ENCODE measurements around the gene PTPRD.

The PTPRD gene

GRCh38 chr9:9033022-9033421 is 1579.8 kb downstream of the PTPRD start:
- CTCF ChIA-PET: no interaction called here
- H3K4me1 ChIP-seq (ENCODE audit: control insufficient read depth, insufficient read depth, low read length): no peaks in the 10 kb centered on the region
- no peaks in the 10 kb centered on the region for H3K36me3 ChIP-seq (ENCODE audit: control insufficient read depth in 2 of 2, insufficient read depth in 1 of 2, low read length in 2 of 2)
- H3K9me3 ChIP-seq (ENCODE audit: control insufficient read depth, insufficient read depth, low read depth, low read length): no peaks in the 10 kb centered on the region
- H3K27ac ChIP-seq (ENCODE audit: extremely low read depth, low read depth, low read length): no peak overlapping the region
- POLR2A ChIA-PET: no interaction called here
- TF ChIP-seq ZNF610 (tag by site-specific recombination; IDR thresholded peaks at IDR 0.05; ENCODE audit: borderline replicate concordance): no peak
- no peak for TF ChIP-seq KLF8 (tag by site-specific recombination; IDR thresholded peaks at IDR 0.05)
- no peak for TF ChIP-seq SP7 (tag by site-specific recombination; IDR thresholded peaks at IDR 0.05)
- no peak for TF ChIP-seq ZNF157 (tag by site-specific recombination; IDR thresholded peaks at IDR 0.05)
- TF ChIP-seq ZSCAN23 (tag by site-specific recombination; IDR thresholded peaks at IDR 0.05): no peak
- TF ChIP-seq, protein P1, sequence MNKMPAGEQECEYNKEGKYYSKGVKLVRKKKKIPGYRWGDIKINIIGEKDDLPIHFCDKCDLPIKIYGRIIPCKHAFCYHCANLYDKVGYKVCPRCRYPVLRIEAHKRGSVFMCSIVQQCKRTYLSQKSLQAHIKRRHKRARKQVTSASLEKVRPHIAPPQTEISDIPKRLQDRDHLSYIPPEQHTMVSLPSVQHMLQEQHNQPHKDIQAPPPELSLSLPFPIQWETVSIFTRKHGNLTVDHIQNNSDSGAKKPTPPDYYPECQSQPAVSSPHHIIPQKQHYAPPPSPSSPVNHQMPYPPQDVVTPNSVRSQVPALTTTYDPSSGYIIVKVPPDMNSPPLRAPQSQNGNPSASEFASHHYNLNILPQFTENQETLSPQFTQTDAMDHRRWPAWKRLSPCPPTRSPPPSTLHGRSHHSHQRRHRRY (tag by site-specific recombination; IDR thresholded peaks at IDR 0.05): no peak
- no peak for TF ChIP-seq ZNF558 (tag by site-specific recombination; IDR thresholded peaks at IDR 0.05)
- no peak for TF ChIP-seq ZNF518A (tag by site-specific recombination; conservative IDR thresholded peaks at IDR 0.05; ENCODE audit: low read depth)
- TF ChIP-seq SP3 (tag by site-specific recombination; IDR thresholded peaks at IDR 0.05): no peak
- TF ChIP-seq FEZF1 (tag by site-specific recombination; IDR thresholded peaks at IDR 0.05): no peak
- no peak for TF ChIP-seq ZSCAN30 (tag by site-specific recombination; IDR thresholded peaks at IDR 0.05)
- TF ChIP-seq, protein P2, sequence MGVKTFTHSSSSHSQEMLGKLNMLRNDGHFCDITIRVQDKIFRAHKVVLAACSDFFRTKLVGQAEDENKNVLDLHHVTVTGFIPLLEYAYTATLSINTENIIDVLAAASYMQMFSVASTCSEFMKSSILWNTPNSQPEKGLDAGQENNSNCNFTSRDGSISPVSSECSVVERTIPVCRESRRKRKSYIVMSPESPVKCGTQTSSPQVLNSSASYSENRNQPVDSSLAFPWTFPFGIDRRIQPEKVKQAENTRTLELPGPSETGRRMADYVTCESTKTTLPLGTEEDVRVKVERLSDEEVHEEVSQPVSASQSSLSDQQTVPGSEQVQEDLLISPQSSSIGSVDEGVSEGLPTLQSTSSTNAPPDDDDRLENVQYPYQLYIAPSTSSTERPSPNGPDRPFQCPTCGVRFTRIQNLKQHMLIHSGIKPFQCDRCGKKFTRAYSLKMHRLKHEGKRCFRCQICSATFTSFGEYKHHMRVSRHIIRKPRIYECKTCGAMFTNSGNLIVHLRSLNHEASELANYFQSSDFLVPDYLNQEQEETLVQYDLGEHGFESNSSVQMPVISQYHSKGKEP (tag by site-specific recombination; IDR thresholded peaks at IDR 0.05): no peak
- no peak for TF ChIP-seq ZNF266 (tag by site-specific recombination; IDR thresholded peaks at IDR 0.05; ENCODE audit: low read depth)
- no peak for TF ChIP-seq ZNF530 (tag by site-specific recombination; IDR thresholded peaks at IDR 0.05; ENCODE audit: low read depth)
- no peak for TF ChIP-seq ZNF660 (tag by site-specific recombination; IDR thresholded peaks at IDR 0.05)
- no peak for TF ChIP-seq ZNF366 (tag by site-specific recombination; conservative IDR thresholded peaks at IDR 0.05)
- no peak for TF ChIP-seq ZNF274 (IDR thresholded peaks at IDR 0.05; ENCODE audit: low read length)
- TF ChIP-seq ZNF274 (tag by site-specific recombination; IDR thresholded peaks at IDR 0.05; ENCODE audit: borderline replicate concordance): no peak
- TF ChIP-seq, protein P3, sequence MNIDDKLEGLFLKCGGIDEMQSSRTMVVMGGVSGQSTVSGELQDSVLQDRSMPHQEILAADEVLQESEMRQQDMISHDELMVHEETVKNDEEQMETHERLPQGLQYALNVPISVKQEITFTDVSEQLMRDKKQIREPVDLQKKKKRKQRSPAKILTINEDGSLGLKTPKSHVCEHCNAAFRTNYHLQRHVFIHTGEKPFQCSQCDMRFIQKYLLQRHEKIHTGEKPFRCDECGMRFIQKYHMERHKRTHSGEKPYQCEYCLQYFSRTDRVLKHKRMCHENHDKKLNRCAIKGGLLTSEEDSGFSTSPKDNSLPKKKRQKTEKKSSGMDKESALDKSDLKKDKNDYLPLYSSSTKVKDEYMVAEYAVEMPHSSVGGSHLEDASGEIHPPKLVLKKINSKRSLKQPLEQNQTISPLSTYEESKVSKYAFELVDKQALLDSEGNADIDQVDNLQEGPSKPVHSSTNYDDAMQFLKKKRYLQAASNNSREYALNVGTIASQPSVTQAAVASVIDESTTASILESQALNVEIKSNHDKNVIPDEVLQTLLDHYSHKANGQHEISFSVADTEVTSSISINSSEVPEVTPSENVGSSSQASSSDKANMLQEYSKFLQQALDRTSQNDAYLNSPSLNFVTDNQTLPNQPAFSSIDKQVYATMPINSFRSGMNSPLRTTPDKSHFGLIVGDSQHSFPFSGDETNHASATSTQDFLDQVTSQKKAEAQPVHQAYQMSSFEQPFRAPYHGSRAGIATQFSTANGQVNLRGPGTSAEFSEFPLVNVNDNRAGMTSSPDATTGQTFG (tag by site-specific recombination; IDR thresholded peaks at IDR 0.05; ENCODE audit: borderline replicate concordance): no peak
- TF ChIP-seq GLIS2 (tag by site-specific recombination; IDR thresholded peaks at IDR 0.05): no peak
- no peak overlapping the region for H3K4me3 ChIP-seq (ENCODE audit: low read depth, low read length)
